Ascending aorta (tissue), 2 donors: ENCODE data around the gene LRRC70. TPM values are rescaled to one million over a fixed set of nuclear protein-coding genes. Genes with fewer than 3 reads are reported as not detected.

Experiments used
- DNase-seq, 2 donors: peaks; one replicate each; pipeline ENCODE4 v3.0.0-alpha.2; 2019; ENCODE audit warnings: low spot score in 2 of 2
- H3K27ac ChIP-seq, 2 donors: fragments of 200-600 bp; sonication (generic); one replicate each; pipeline ENCODE4 v1.5.1; 2016 to 2017; ENCODE audit warnings: mild to moderate bottlenecking in 1 of 2
- H3K27me3 ChIP-seq: fragments of 200-600 bp; sonication (generic); one replicate; pipeline ENCODE4 v1.5.1; 2017
- H3K36me3 ChIP-seq, 2 donors: fragments of 200-600 bp; sonication (generic); one replicate each; pipeline ENCODE4 v1.5.1; 2016
- H3K4me1 ChIP-seq, 2 donors: fragments of 200-600 bp; sonication (generic); one replicate each; pipeline ENCODE4 v1.5.1; 2016 to 2017; ENCODE audit warnings: mild to moderate bottlenecking in 1 of 2
- H3K4me3 ChIP-seq, 2 donors: fragments of 200-600 bp; sonication (generic); one replicate each; pipeline ENCODE4 v1.5.1; 2016 to 2017; ENCODE audit warnings: mild to moderate bottlenecking in 1 of 2
- H3K9me3 ChIP-seq, 2 donors: fragments of 200-600 bp; sonication (generic); one replicate each; pipeline ENCODE4 v1.5.1; 2016
- intact Hi-C: fragments of 100-400 bp; cut with DNase I; formaldehyde crosslinking; loops from one replicate; pipeline ENCODE4 v1.15.1; 2023
- total RNA-seq: library from RNA; depleted of rRNA; stranded (reverse); fragments of >200 nt; gene quantifications from one replicate; pipeline ENCODE4 v1.1.0, GENCODE V29; 2016
- TF ChIP-seq, protein P1 (sequence below), 3 experiments: fragments of 200-600 bp in 2 of 3; fragments of 450-650 bp in 1 of 3; sonication (generic) in 2 of 3; IDR thresholded peaks; one replicate each; pipeline ENCODE4 v1.5.1; 2016 to 2019; ENCODE audit warnings: antibody characterized with exemption in 3 of 3, mild to moderate bottlenecking in 1 of 3, moderate library complexity in 1 of 3

LRRC70 gene
- total RNA-seq, 1 donor from 2014 or later, result 11.8 TPM

DNA sequence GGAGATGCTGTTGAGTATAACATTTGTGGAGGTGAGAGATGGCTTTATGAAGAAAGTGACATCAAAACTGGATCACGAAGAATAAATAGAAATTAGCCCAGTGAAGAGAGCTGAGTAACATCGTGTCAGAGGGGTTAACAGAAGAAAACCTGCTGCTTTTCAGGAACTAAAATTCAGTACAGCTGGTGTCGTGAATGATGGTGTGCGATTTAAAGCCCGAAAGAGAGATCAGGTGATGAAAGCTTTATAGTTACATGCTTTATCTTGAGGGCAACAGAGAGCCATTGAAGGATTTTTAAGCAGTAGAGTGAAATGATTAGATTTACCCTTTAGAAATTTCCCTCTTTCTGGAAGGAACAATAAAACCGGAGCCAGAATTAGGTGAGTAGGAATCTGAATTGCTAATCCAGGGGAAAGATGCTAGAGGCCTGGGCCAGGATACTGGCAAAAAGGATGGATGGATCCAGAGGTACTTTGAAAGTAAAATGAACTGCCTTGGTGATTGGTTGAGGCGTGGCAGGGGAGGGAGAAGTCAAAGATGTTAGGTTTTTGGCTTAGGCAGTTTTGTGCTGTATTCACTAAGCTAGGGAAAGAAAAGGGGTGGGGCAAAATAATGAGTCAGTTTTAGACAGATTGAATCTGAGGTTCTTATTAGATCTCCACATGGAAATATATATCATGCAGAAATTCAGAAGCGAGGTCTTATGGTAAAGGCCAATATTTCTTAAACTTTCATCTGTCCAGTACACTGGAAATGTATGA is 3.4 kb downstream of the LRRC70 start:
- no peak for DNase-seq
- TF ChIP-seq, protein P1, sequence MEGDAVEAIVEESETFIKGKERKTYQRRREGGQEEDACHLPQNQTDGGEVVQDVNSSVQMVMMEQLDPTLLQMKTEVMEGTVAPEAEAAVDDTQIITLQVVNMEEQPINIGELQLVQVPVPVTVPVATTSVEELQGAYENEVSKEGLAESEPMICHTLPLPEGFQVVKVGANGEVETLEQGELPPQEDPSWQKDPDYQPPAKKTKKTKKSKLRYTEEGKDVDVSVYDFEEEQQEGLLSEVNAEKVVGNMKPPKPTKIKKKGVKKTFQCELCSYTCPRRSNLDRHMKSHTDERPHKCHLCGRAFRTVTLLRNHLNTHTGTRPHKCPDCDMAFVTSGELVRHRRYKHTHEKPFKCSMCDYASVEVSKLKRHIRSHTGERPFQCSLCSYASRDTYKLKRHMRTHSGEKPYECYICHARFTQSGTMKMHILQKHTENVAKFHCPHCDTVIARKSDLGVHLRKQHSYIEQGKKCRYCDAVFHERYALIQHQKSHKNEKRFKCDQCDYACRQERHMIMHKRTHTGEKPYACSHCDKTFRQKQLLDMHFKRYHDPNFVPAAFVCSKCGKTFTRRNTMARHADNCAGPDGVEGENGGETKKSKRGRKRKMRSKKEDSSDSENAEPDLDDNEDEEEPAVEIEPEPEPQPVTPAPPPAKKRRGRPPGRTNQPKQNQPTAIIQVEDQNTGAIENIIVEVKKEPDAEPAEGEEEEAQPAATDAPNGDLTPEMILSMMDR (IDR thresholded peaks at IDR 0.05), result no peak
- H3K4me1 ChIP-seq, result no peaks in the 10 kb centered on the region
- no peaks in the 10 kb centered on the region for H3K36me3 ChIP-seq
- intact Hi-C loops, result no loop called here
- H3K4me3 ChIP-seq, result no peak overlapping the region
- H3K9me3 ChIP-seq, result no peaks in the 10 kb centered on the region
- no peaks in the 10 kb centered on the region for H3K27me3 ChIP-seq
- H3K27ac ChIP-seq, result no peak overlapping the region

DNA sequence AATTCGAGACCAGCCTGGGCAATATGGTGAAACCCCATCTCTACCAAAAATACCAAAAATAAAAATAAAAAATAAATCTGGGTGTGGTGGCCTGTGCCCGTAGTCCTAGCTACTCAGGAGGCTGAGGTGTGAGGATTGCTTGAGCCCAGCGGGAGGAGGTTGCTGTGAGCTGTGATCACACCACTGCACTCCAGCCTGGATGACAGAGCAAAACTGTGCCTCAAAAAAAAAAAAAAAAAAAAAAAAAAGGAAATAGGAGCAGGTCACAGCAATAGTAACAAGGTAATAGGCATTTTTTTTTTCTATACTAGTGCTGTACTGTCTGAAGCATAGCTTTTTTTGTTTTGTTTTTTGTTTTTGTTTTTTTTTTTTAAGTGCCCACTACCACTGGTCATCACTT is 5.8 kb downstream of the LRRC70 start:
- no peak for DNase-seq
- H3K27me3 ChIP-seq, result no peaks in the 10 kb centered on the region
- TF ChIP-seq, protein P1 (IDR thresholded peaks at IDR 0.05), result no peak
- H3K27ac ChIP-seq, result no peak overlapping the region
- intact Hi-C loops, result no loop called here
- no peaks in the 10 kb centered on the region for H3K9me3 ChIP-seq
- H3K36me3 ChIP-seq, result no peaks in the 10 kb centered on the region
- H3K4me1 ChIP-seq, result no peaks in the 10 kb centered on the region
- no peak overlapping the region for H3K4me3 ChIP-seq

DNA sequence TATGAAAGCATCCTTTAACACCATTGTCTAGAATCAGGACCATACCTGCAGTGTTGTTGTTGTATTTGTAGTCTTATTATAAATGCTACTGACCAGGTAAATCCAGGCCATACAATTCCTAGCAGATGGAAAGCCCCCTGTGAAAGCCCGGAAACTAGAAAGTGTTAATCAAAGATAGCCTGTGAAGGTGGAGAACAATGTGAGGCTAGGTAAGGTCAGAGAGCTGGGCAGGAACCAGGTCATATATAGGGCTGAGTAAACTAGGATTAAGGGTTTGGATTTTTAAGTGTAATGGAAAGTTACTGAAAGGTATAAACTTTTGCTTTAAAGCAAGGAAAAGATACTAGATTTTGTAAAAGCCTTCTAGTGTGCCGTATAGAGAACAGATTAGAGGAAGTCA is 6.7 kb downstream of the LRRC70 start:
- DNase-seq, result no peak
- no peak overlapping the region for H3K27ac ChIP-seq
- TF ChIP-seq, protein P1 (IDR thresholded peaks at IDR 0.05), result no peak
- no peaks in the 10 kb centered on the region for H3K4me1 ChIP-seq
- H3K36me3 ChIP-seq, result no peaks in the 10 kb centered on the region
- H3K4me3 ChIP-seq, result no peak overlapping the region
- intact Hi-C loops, result no loop called here
- H3K9me3 ChIP-seq, result no peaks in the 10 kb centered on the region
- H3K27me3 ChIP-seq, result no peaks in the 10 kb centered on the region

DNA sequence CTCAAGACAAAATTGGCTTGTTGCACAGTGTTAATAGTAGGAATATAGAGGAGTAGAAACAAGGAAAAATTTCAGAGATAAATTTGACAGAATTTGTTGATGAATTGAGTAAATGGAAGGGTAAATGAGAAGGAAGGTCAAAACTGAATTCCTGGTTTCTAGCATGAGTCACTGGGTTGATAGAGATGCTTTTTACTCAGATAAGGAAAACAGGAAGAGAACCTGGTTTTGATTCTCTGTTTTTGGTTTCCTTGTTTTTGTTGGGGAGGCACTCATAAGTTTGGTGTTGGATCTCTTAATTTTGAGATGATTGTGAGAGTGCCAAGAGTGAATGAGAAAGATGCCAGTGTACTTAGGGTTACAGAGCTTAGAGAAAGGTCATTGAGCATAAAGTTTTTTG is 7.1 kb downstream of the LRRC70 start:
- intact Hi-C loops, result no loop called here
- no peak for DNase-seq
- no peaks in the 10 kb centered on the region for H3K9me3 ChIP-seq
- H3K4me3 ChIP-seq, result no peak overlapping the region
- H3K36me3 ChIP-seq, result no peaks in the 10 kb centered on the region
- no peak overlapping the region for H3K27ac ChIP-seq
- TF ChIP-seq, protein P1 (IDR thresholded peaks at IDR 0.05), result no peak
- no peaks in the 10 kb centered on the region for H3K27me3 ChIP-seq
- no peaks in the 10 kb centered on the region for H3K4me1 ChIP-seq

DNA sequence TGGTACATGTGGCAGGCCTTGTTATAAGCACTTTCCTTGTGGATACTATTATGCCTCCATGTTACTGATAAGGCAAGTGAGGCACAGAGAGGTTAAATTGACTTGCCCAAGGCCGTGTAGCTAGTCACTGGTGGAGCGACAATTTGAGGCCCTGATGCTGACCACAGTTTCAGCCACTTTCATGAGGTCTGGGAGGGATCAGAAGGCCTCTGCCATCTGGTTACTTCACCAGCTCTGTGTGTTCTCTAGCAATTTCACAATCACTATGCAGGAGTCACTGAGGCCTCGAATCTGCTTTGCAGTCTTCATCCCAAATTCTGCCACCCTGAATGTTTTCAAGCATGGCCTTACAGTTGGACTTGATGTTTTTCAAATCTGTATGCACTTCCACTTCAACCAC is 9.1 kb downstream of the LRRC70 start:
- intact Hi-C loops, result no loop called here
- Histone ChIP-seq H3K4me1 (no peaks in the 10 kb centered on the region), H3K27me3 (no peaks in the 10 kb centered on the region), H3K36me3 (peaks cover 0 to 9% of the 10 kb centered on the region in 2 donors), H3K9me3 (no peaks in the 10 kb centered on the region), H3K27ac (no peak overlapping the region), H3K4me3 (no peak overlapping the region)
- no peak for DNase-seq
- TF ChIP-seq, protein P1 (IDR thresholded peaks at IDR 0.05), result no peak
